HepG2 (cell line): ENCODE measurements around the gene PNPLA2. TPM values are rescaled to one million over a fixed set of nuclear protein-coding genes. Genes with fewer than 3 reads are reported as not detected.

Experiments used
- ATAC-seq: fragments of 200-7000 bp; cut with Tn5 transposase; 3 replicates; pipeline ENCODE4 v1.9.1; 2020; ENCODE audit warnings: mild to moderate bottlenecking, moderate library complexity
- BruUV-seq: library from RNA; stranded (reverse); fragments of 400-500 nt; replicated peaks from 2 replicates; lab custom pipeline; 2021; lab: Mats Ljungman, UMichigan
- CTCF ChIA-PET: fragments of 300-600 bp; formaldehyde crosslinking; extraction: SDS; loops from one replicate; lab custom pipeline; 2021; ENCODE audit warnings: low total read pairs, inconsistent platforms, low intra/inter-chr PET ratio; lab: Yijun Ruan, JAX
- POLR2A ChIA-PET: fragments of 350-600 bp; sonication (Branson Sonifier 250); formaldehyde crosslinking; loops from one replicate; lab custom pipeline; 2020; ENCODE audit warnings: antibody characterized with exemption, inconsistent platforms; lab: Yijun Ruan, JAX
- DNase-seq: peaks from one replicate; pipeline ENCODE4 v3.0.0-alpha.2; 2015; ENCODE audit warnings: low spot score
- FAIRE-seq: peaks from 3 replicates; lab custom pipeline; 2011; peaks lifted over from hg19 to GRCh38; lab: Jason Lieb, UNC
- H2AFZ ChIP-seq: one replicate; pipeline ENCODE4 v1.6.1; 2011; ENCODE audit warnings: low read length, inconsistent platforms
- H3K27ac ChIP-seq: fragments of 300-600 bp; 3 replicates; pipeline ENCODE4 v1.8.0; 2011; ENCODE audit warnings: mixed run types, mild to moderate bottlenecking, mixed read lengths, low read length, inconsistent platforms; ENCODE audit not compliant: insufficient read depth; ENCODE audit errors: extremely low read length
- H3K27me3 ChIP-seq, 2 experiments: fragments of 200-600 bp in 1 of 2; 2 replicates in 1 of 2; 3 replicates in 1 of 2; pipeline versions ENCODE4 v1.6.0 to v1.8.0; 2011; ENCODE audit warnings: low read length in 2 of 2, mild to moderate bottlenecking in 2 of 2, moderate library complexity in 2 of 2, inconsistent platforms in 1 of 2; ENCODE audit not compliant: insufficient read depth in 2 of 2, control insufficient read depth in 1 of 2
- H3K36me3 ChIP-seq, 2 experiments: fragments of 200-600 bp in 1 of 2; replicated peaks in 1 of 2; 2 replicates in 1 of 2; 3 replicates in 1 of 2; pipeline versions ENCODE4 v1.5.1 to v1.8.0; 2011; ENCODE audit warnings: low read length in 2 of 2, inconsistent platforms in 1 of 2; ENCODE audit not compliant: insufficient read depth in 2 of 2, control insufficient read depth in 1 of 2
- H3K4me1 ChIP-seq: 2 replicates; pipeline ENCODE4 v1.5.1; 2012; ENCODE audit warnings: low read length, inconsistent platforms; ENCODE audit not compliant: insufficient read depth
- H3K4me2 ChIP-seq: 2 replicates; pipeline ENCODE4 v1.6.0; 2011; ENCODE audit warnings: low read depth, low read length, inconsistent platforms
- H3K4me3 ChIP-seq, 3 experiments: fragments of 200-600 bp in 1 of 3; sonication (generic), shearing (Covaris generic) in 1 of 3; replicated peaks in 1 of 3; 2 replicates each; pipeline ENCODE4 v1.5.1; 2011 to 2016; ENCODE audit warnings: low read length in 3 of 3, inconsistent platforms in 2 of 3, low read depth in 2 of 3, mild to moderate bottlenecking in 2 of 3, control low read depth in 1 of 3, mixed read lengths in 1 of 3; ENCODE audit not compliant: insufficient read depth in 1 of 3
- H3K79me2 ChIP-seq: one replicate; pipeline ENCODE4 v1.6.1; 2011; ENCODE audit warnings: low read length, inconsistent platforms; ENCODE audit not compliant: insufficient read depth
- H3K9ac ChIP-seq: 2 replicates; pipeline ENCODE4 v1.6.0; 2011; ENCODE audit warnings: mild to moderate bottlenecking, low read depth, low read length, inconsistent platforms; ENCODE audit not compliant: insufficient read depth
- H3K9me3 ChIP-seq: 2 replicates; pipeline ENCODE4 v1.5.1; 2012; ENCODE audit warnings: mild to moderate bottlenecking, low read length
- H4K20me1 ChIP-seq: 2 replicates; pipeline ENCODE4 v1.6.0; 2011; ENCODE audit warnings: inconsistent platforms, mild to moderate bottlenecking, low read length, moderate library complexity; ENCODE audit not compliant: insufficient read depth
- AGO2 ChIP-seq: fragments of 200-400 bp; formaldehyde crosslinking; optimal IDR thresholded peaks from 2 replicates; pipeline ENCODE3; 2017; ENCODE audit warnings: mild to moderate bottlenecking, low read depth, low read length, moderate library complexity
- AKAP8 ChIP-seq: sonication (generic); formaldehyde crosslinking; IDR thresholded peaks from 2 replicates; pipeline ENCODE4 v1.5.1; 2020; ENCODE audit warnings: mild to moderate bottlenecking, missing genetic modification reagents
- HNRNPL ChIP-seq: fragments of 200-400 bp; formaldehyde crosslinking; IDR thresholded peaks from 2 replicates; pipeline ENCODE4 v1.6.1; 2017; ENCODE audit warnings: mild to moderate bottlenecking, low read depth, low read length
- PRMT3 ChIP-seq: sonication (generic); formaldehyde crosslinking; IDR thresholded peaks from 2 replicates; pipeline ENCODE4 v1.8.1; 2022; ENCODE audit warnings: low read depth, mild to moderate bottlenecking, moderate library complexity, missing genetic modification reagents, borderline replicate concordance
- RBFOX2 ChIP-seq: fragments of 200-400 bp; formaldehyde crosslinking; IDR thresholded peaks from 2 replicates; pipeline ENCODE4 v1.6.1; 2017; ENCODE audit warnings: low read depth, mild to moderate bottlenecking, low read length
- ZFP90 ChIP-seq: sonication (generic); formaldehyde crosslinking; IDR thresholded peaks from 2 replicates; pipeline ENCODE4 v1.8.0; 2022; ENCODE audit warnings: missing genetic modification reagents, mild to moderate bottlenecking, inconsistent platforms, borderline replicate concordance
- WGBS: methylation state at CpG from one replicate; pipeline ENCODE4 v1.1.6; 2017; ENCODE audit warnings: low lambda C conversion rate; 5-methylcytosine and 5-hydroxymethylcytosine counted together
- in situ Hi-C: cut with HindIII; loops from 2 replicates; pipeline ENCODE4 v1.10.0; 2017; ENCODE audit warnings: low pct_unique_long_range_greater_than_20kb; ENCODE audit not compliant: extremely low pct_ligation_motif_present
- intact Hi-C: fragments of 100-400 bp; cut with micrococcal nuclease; formaldehyde crosslinking; loops from one replicate; pipeline ENCODE4 v1.10.0; 2022; ENCODE audit not compliant: unreplicated experiment
- polyA plus RNA-seq, 8 experiments: library from polyadenylated mRNA; depleted of rRNA in 3 of 8; stranded (reverse) in 7 of 8; unstranded in 1 of 8; fragments of >200 nt; fragmentation: Illumina TruSeq in 4 of 8; extraction: Trizol in 4 of 8; gene quantifications; 2 replicates each; pipeline versions ENCODE4 v1.2.1 to v1.2.3, GENCODE V29; 2011 to 2016; ENCODE audit warnings: low read depth in 4 of 8, missing spikeins in 1 of 8, mixed read lengths in 1 of 8; ENCODE audit not compliant: insufficient read depth in 1 of 8
- total RNA-seq, 5 experiments: library from RNA; depleted of rRNA; stranded (reverse); fragments of >200 nt; fragmentation: Illumina TruSeq; extraction: Trizol; gene quantifications; 2 replicates each; pipeline ENCODE4 v1.2.3, GENCODE V29; 2016; ENCODE audit warnings: low read depth in 1 of 5
- TF ChIP-seq, protein P1 (sequence below): sonication (generic); formaldehyde crosslinking; IDR thresholded peaks from 2 replicates; pipeline ENCODE4 v1.8.0; 2022; ENCODE audit warnings: mild to moderate bottlenecking, missing genetic modification reagents

PNPLA2 gene
- total and polyA plus RNA-seq, 2 of the 13 experiments (the other 11 are each of a cell fraction or from before 2014, with no cell fraction given): 10.5 to 43.2 TPM

DNA sequence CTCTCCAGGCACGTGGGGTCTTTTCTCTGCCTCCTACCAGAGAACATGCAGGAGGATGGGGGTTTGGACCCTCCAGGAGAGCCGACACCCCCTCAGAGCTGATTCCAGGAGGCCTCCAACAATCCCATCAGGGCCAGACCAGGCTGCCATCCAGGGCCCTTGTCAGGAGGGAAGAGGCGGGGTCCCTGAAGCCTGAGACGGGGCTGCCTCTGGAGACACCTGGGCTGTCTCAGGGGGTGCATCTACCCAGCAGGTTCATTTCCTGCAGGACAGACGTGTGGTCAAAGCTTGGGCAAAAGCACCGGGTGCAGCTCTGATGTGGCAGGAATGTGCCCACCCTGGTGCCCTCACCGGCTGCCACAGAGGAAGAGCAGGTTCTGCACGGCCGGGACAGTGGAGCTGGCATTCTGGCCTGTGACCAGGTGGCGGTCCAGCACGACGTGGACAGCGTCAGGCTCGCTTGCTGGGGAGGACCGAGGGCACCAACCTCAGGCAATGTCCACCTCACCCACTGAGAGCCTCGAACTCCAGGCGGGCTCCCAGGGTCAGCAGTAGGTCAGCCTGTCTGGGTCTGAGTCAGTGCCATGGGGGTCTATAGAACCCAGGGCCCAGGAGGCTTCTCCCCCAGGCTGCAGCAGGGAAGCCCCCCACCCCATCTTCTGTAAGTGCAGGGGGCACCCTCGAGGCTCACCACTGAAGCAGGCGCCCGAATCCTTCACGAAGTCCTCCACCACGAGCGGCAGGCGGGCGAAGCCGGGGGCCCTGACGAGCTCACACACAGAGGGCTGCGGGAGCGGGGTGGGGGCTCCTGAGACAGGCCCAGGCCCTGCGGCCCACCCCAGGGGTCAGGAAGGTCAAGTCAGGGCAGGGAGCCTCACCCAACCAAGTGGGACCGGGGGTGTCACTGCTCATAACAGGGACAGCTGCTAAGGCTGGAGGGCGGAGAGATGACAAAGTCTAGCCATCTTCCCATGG lies 47.8 kb upstream of the PNPLA2 start:
- H3K4me1 ChIP-seq: peaks cover 34% of the 10 kb centered on the region
- H3K79me2 ChIP-seq: peaks cover 22% of the 10 kb centered on the region
- H3K4me2 ChIP-seq: no peak overlapping the region
- intact Hi-C loops (no loop called here), in situ Hi-C loops (no loop called here)
- POLR2A ChIA-PET: no interaction called here
- no TSS peak for BruUV-seq
- ATAC-seq (peak; percentile 3; the same call in 2 of the 3 replicates), FAIRE-seq (no peak), DNase-seq (no peak)
- peaks cover 6% of the 10 kb centered on the region for H4K20me1 ChIP-seq
- 0 out of 2 replicates have a peak, but pooled peaks have one; percentile 4 for TF ChIP-seq AKAP8 (CRISPR knock-in tag)
- peak; percentile 56; the same call in 1 of the 2 replicates for TF ChIP-seq RBFOX2
- no peak for TF ChIP-seq PRMT3 (CRISPR knock-in tag)
- TF ChIP-seq AGO2: peak; percentile 81
- no peak for TF ChIP-seq ZFP90 (CRISPR knock-in tag)
- TF ChIP-seq HNRNPL: peak; percentile 58; the same call in 1 of the 2 replicates
- TF ChIP-seq, protein P1, sequence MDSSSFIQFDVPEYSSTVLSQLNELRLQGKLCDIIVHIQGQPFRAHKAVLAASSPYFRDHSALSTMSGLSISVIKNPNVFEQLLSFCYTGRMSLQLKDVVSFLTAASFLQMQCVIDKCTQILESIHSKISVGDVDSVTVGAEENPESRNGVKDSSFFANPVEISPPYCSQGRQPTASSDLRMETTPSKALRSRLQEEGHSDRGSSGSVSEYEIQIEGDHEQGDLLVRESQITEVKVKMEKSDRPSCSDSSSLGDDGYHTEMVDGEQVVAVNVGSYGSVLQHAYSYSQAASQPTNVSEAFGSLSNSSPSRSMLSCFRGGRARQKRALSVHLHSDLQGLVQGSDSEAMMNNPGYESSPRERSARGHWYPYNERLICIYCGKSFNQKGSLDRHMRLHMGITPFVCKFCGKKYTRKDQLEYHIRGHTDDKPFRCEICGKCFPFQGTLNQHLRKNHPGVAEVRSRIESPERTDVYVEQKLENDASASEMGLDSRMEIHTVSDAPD (CRISPR knock-in tag): no peak
- H3K4me3 ChIP-seq: no peak overlapping the region
- CTCF ChIA-PET: no interaction called here
- WGBS: 98% methylated on average over 20 of the region's 32 CpGs
- H3K27me3 ChIP-seq: no peaks in the 10 kb centered on the region
- H2AFZ ChIP-seq: no peak overlapping the region
- H3K9me3 ChIP-seq: no peaks in the 10 kb centered on the region
- H3K36me3 ChIP-seq: peaks cover 21 to 43% of the 10 kb centered on the region in 2 experiments; a peak in 4 of 5 replicates
- peak overlapping the region; percentile 50 for H3K27ac ChIP-seq
- no peak overlapping the region for H3K9ac ChIP-seq
